Measurements from ENCODE around the gene MRTFA. TPM values are rescaled to one million over a fixed set of nuclear protein-coding genes. Genes with fewer than 3 reads are reported as not detected.

The MRTFA gene
- total RNA-seq, 1 experiment from 2014 or later: 28.0 TPM

DNA sequence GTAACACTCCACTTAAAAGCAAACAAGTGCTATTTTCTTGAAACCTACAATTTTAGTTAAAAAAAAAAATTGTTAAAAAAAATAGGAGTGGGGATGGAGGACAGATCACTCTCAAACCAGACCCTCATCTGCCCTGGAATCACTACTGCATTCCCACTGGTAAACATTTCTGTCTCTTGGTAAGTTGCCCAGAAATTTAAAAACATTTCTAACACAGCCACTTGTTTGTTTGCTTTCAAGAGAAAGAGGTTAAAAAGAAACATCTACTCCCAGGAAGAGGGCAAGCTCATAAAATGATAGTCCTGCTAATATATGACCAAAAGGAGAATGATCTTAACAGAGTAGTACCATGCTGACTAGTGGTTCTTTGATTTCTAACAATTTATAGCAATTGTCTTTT lies 182.8 kb downstream of the MRTFA start:
- POLR2A ChIA-PET: no interaction called here
- intact Hi-C loops (cut with micrococcal nuclease): no loop called here
- TF ChIP-seq RAD21 (IDR thresholded peaks at IDR 0.05; ENCODE audit: low read depth): no peak
- Histone ChIP-seq H3K79me2 (ENCODE audit: insufficient read depth, low read length) (no peaks in the 10 kb centered on the region), H3K27ac (ENCODE audit: low read depth, low read length) (no peak overlapping the region), H3K9ac (ENCODE audit: low read length) (no peak overlapping the region), H3K4me1 (ENCODE audit: control insufficient read depth in 1 of 2, insufficient read depth in 2 of 2, low read length in 2 of 2) (peaks cover 2 to 8% of the 10 kb centered on the region in 2 experiments; a peak in 1 of 4 replicates), H3K4me2 (ENCODE audit: low read length) (no peak overlapping the region), H3K9me3 (ENCODE audit: control insufficient read depth in 1 of 2, insufficient read depth in 1 of 2, low read depth in 1 of 2, low read length in 2 of 2) (no peaks in the 10 kb centered on the region), H3K9me2 (ENCODE audit: insufficient read depth) (no peaks in the 10 kb centered on the region), H3K4me3 (replicated peaks in 1 of 2; ENCODE audit: low read depth in 1 of 2, low read length in 2 of 2) (no peak overlapping the region), H3K27me3 (ENCODE audit: insufficient read depth, low read length) (no peaks in the 10 kb centered on the region), H3K36me3 (ENCODE audit: control insufficient read depth in 1 of 2, insufficient read depth in 2 of 2, low read length in 2 of 2) (no peaks in the 10 kb centered on the region), H4K20me1 (ENCODE audit: insufficient read depth) (no peaks in the 10 kb centered on the region), H2AFZ (ENCODE audit: low read depth, low read length, poor library complexity, severe bottlenecking) (no peak overlapping the region)
- no TSS peak for BruUV-seq (replicated peaks)
- ATAC-seq (no peak), DNase-seq (ENCODE audit: low read depth, low spot score) (no peak)
- RAD21 ChIA-PET (ENCODE audit: low non-redundant PET in 1 of 2, low total read pairs in 2 of 2, uncharacterized antibody in 2 of 2, unreplicated experiment in 2 of 2): interaction anchor here in 1 of 2 experiments (1.0 kb wide), 1 partner anchor 193 kb away, joined by 3 read pairs; no protein-coding TSS in a partner anchor
- CTCF ChIA-PET: interaction anchor here (1.7 kb wide), 1 partner anchor 17 kb away, joined by 8 read pairs; no protein-coding TSS in a partner anchor

DNA sequence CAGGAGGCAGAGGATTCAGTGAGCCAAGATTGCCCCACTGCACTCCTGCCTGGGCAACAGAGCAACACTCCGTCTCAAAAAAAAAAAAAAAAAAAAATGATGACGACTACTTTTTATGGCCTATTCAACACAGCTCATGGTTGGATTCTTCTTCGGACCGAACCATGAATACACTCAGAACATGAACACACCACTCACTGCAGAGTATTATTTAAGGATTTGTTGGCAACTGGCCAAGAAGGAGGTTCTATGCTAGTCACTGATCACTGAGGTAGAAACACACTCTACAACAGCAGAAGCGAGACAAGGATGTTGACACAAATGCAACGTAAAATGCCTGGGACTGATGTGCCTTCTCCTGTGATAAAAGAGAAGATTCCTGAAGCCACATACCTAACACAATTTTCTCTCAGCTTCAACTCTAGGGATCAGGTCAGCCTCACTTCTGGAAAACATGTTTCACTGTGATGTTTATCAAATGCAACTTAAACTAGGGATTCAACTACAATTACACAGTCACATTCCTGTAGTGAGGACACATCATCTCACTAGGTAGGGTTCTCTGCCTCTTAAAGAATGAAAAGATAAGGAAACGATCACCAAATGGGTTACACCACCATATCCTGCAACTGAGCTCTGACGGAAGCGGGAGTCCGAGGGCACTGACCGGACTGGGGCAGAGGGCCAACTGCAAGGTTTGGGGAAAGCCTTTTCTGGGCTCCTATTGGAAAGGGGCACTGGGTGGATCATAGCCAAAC lies 183.6 kb downstream of the MRTFA start:
- RAD21 ChIA-PET (ENCODE audit: low non-redundant PET in 1 of 2, low total read pairs in 2 of 2, uncharacterized antibody in 2 of 2, unreplicated experiment in 2 of 2): no interaction called here
- Histone ChIP-seq H3K79me2 (ENCODE audit: insufficient read depth, low read length) (no peaks in the 10 kb centered on the region), H3K9ac (ENCODE audit: low read length) (no peak overlapping the region), H3K4me2 (ENCODE audit: low read length) (no peak overlapping the region), H2AFZ (ENCODE audit: low read depth, low read length, poor library complexity, severe bottlenecking) (no peak overlapping the region), H4K20me1 (ENCODE audit: insufficient read depth) (no peaks in the 10 kb centered on the region), H3K4me3 (replicated peaks in 1 of 2; ENCODE audit: low read depth in 1 of 2, low read length in 2 of 2) (no peak overlapping the region), H3K9me3 (ENCODE audit: control insufficient read depth in 1 of 2, insufficient read depth in 1 of 2, low read depth in 1 of 2, low read length in 2 of 2) (no peaks in the 10 kb centered on the region), H3K36me3 (ENCODE audit: control insufficient read depth in 1 of 2, insufficient read depth in 2 of 2, low read length in 2 of 2) (no peaks in the 10 kb centered on the region), H3K9me2 (ENCODE audit: insufficient read depth) (no peaks in the 10 kb centered on the region), H3K4me1 (ENCODE audit: control insufficient read depth in 1 of 2, insufficient read depth in 2 of 2, low read length in 2 of 2) (peaks cover 2 to 8% of the 10 kb centered on the region in 2 experiments; a peak in 1 of 4 replicates), H3K27me3 (ENCODE audit: insufficient read depth, low read length) (no peaks in the 10 kb centered on the region), H3K27ac (ENCODE audit: low read depth, low read length) (no peak overlapping the region)
- BruUV-seq (replicated peaks): no TSS peak
- ATAC-seq (no peak), DNase-seq (ENCODE audit: low read depth, low spot score) (no peak)
- CTCF ChIA-PET: interaction anchor here (1.7 kb wide), 1 partner anchor 16 kb away, joined by 8 read pairs; no protein-coding TSS in a partner anchor
- intact Hi-C loops (cut with micrococcal nuclease): no loop called here
- POLR2A ChIA-PET: no interaction called here
- TF ChIP-seq EGR1 (IDR thresholded peaks at IDR 0.05; ENCODE audit: low read depth) (no peak), ZNF274 (IDR thresholded peaks at IDR 0.05; ENCODE audit: low read depth, low read length) (no peak), SP1 (IDR thresholded peaks at IDR 0.05; ENCODE audit: low read depth) (no peak), RAD21 (IDR thresholded peaks at IDR 0.05; ENCODE audit: low read depth) (no peak), POLR2A (IDR thresholded peaks at IDR 0.05; ENCODE audit: borderline replicate concordance, extremely low read depth, insufficient read depth, insufficient read length) (no peak), POLR2AphosphoS5 (IDR thresholded peaks at IDR 0.05; ENCODE audit: low read depth, low read length) (no peak), ZFX (IDR thresholded peaks at IDR 0.05) (no peak), JUND (IDR thresholded peaks at IDR 0.05) (no peak), CBX3 (IDR thresholded peaks at IDR 0.05; ENCODE audit: low read depth) (no peak), YY1 (IDR thresholded peaks at IDR 0.05; ENCODE audit: extremely low read depth, insufficient replicate concordance, low read depth, low read length) (no peak)
- TF ChIP-seq, protein P1, sequence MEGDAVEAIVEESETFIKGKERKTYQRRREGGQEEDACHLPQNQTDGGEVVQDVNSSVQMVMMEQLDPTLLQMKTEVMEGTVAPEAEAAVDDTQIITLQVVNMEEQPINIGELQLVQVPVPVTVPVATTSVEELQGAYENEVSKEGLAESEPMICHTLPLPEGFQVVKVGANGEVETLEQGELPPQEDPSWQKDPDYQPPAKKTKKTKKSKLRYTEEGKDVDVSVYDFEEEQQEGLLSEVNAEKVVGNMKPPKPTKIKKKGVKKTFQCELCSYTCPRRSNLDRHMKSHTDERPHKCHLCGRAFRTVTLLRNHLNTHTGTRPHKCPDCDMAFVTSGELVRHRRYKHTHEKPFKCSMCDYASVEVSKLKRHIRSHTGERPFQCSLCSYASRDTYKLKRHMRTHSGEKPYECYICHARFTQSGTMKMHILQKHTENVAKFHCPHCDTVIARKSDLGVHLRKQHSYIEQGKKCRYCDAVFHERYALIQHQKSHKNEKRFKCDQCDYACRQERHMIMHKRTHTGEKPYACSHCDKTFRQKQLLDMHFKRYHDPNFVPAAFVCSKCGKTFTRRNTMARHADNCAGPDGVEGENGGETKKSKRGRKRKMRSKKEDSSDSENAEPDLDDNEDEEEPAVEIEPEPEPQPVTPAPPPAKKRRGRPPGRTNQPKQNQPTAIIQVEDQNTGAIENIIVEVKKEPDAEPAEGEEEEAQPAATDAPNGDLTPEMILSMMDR (IDR thresholded peaks at IDR 0.05 in 2 of 3, conservative IDR thresholded peaks at IDR 0.05 in 1 of 3; ENCODE audit: borderline replicate concordance in 1 of 3, insufficient read depth in 1 of 3, low read depth in 2 of 3, low read length in 2 of 3): no peak
- TF ChIP-seq, protein P2, sequence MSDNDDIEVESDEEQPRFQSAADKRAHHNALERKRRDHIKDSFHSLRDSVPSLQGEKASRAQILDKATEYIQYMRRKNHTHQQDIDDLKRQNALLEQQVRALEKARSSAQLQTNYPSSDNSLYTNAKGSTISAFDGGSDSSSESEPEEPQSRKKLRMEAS (IDR thresholded peaks at IDR 0.05): no peak
- TF ChIP-seq, protein P3, sequence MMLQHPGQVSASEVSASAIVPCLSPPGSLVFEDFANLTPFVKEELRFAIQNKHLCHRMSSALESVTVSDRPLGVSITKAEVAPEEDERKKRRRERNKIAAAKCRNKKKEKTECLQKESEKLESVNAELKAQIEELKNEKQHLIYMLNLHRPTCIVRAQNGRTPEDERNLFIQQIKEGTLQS (IDR thresholded peaks at IDR 0.05): no peak
- TF ChIP-seq, protein P4, sequence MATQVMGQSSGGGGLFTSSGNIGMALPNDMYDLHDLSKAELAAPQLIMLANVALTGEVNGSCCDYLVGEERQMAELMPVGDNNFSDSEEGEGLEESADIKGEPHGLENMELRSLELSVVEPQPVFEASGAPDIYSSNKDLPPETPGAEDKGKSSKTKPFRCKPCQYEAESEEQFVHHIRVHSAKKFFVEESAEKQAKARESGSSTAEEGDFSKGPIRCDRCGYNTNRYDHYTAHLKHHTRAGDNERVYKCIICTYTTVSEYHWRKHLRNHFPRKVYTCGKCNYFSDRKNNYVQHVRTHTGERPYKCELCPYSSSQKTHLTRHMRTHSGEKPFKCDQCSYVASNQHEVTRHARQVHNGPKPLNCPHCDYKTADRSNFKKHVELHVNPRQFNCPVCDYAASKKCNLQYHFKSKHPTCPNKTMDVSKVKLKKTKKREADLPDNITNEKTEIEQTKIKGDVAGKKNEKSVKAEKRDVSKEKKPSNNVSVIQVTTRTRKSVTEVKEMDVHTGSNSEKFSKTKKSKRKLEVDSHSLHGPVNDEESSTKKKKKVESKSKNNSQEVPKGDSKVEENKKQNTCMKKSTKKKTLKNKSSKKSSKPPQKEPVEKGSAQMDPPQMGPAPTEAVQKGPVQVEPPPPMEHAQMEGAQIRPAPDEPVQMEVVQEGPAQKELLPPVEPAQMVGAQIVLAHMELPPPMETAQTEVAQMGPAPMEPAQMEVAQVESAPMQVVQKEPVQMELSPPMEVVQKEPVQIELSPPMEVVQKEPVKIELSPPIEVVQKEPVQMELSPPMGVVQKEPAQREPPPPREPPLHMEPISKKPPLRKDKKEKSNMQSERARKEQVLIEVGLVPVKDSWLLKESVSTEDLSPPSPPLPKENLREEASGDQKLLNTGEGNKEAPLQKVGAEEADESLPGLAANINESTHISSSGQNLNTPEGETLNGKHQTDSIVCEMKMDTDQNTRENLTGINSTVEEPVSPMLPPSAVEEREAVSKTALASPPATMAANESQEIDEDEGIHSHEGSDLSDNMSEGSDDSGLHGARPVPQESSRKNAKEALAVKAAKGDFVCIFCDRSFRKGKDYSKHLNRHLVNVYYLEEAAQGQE (IDR thresholded peaks at IDR 0.05; ENCODE audit: low read depth): no peak
